Stimulated activated CD4-positive, alpha-beta T cell treated with anti-CD3 and anti-CD28 coated beads, Interleukin-1b, Interleukin-23, amount 100 ng/mL, for 24 hours (primary cell): ENCODE data around the gene FPR3.
A peak's percentile ranks its signal among the peaks of the same experiment; 100 is the strongest.
"Not testable (repeated sequence)": the region's sequence is repeated elsewhere in the genome, so short reads cannot be mapped to it uniquely, and the experiment has no call there.

Experiments used
- DNase-seq, 4 experiments: peaks; one replicate each; pipeline ENCODE4 v3.0.0-alpha.2; 2020; ENCODE audit warnings: low read depth in 4 of 4, low spot score in 1 of 4

FPR3 gene

DNA sequence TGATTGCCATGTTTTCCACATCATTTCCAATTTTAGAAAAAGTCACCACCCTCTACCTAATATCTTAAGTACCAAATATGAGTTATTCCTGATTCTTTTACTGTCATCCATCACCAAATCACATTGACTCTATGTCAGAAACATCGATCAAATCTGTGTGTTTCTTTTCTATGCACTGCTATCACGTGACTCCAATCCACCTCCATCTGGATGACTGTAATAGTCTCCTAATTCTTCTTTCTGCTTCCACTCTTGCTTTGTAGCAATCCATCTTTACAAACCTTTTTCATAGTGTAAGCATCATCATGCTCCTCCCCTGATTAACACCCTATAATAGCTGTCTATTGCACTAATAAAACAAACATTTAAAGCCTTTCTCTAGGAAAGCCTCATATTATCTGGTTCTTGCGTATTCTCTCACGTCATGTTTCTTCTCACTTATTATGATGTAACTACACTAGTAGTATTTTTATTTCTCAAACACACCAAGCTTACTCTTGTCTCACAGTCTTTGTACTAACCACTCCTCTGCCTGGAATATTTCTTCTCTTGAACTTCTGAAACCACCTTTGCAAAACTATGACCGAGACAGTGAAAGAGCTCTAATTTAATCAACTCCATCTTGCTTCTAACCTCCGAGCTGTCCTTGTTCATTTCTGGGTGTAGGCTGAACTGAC, 10.7 kb upstream of the FPR3 start:
- no peak for DNase-seq

DNA sequence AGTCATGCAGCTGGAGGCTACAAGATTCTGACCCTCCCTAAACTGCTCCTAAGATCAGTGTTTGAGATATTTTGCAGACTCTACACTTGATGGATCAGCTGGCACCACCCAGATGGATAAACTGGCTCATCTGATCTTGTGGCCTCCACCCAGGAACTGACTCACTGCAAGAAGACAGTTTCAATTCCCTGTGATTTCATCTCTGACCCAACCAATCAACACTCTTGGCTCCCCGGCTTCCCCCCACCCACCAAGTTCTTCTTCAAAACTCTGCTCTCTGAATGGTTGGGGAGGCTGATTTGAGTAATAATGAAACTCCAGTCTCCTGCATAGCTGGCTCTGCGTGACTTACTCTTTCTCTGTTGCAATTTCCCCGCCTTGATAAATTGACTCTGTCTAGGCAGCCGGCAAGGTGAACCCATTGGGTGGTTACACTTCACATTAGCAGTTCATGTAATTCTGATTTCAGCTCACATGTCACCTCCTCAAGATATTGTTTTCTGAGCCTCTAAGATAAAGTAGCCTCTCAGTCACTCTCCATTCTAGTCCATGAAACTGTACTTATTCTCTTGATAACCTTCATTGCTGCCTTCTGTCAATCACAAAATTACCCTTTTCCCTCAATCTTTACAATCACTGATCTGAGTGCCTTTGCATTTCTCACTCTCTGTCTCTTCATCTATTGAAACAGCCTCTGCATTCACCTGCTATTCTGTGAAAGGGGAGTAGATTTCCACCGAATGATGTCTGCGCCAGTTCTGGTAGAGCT, 9.9 kb upstream of the FPR3 start:
- DNase-seq: peak; percentile 5 to 45 (median 28)

DNA sequence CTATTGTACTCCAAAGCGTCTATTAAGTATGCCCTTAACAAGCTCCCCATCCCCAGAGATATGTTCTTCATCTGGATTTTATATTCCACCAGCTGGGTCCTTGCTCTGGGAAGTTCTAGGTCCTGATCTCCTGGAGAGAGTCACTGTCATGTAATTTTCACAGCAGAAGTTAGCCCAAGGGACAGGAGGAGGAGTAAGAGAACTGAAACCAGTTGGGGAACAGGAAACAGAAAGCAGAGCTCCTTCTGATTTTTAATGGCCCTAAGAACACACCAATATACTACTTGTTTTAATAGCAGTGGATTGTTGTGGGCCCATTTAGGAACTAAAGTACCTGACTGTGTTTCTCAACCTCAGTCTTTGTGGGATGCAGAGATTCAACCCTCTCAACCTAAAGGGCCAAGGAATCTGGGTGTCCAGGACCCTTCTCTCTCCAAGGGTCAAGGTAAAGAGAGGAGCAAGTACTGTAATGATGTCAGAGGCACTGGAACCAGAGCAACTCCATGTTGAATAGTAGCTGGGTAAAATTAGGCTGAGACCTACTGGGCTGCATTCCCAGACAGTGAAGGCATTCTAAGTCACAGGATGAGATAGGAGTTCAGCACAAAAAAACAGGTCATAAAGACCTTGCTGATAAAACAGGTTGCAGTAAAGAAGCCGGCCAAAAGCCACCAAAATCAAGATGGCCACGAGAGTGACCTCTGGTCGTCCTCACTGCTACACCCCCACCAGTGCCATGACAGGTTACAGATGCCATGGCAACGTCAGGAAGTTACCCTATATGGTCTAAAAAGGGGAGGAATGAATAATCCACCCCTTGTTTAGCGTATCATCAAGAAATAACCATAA, 8.1 kb upstream of the FPR3 start:
- DNase-seq: no peak

DNA sequence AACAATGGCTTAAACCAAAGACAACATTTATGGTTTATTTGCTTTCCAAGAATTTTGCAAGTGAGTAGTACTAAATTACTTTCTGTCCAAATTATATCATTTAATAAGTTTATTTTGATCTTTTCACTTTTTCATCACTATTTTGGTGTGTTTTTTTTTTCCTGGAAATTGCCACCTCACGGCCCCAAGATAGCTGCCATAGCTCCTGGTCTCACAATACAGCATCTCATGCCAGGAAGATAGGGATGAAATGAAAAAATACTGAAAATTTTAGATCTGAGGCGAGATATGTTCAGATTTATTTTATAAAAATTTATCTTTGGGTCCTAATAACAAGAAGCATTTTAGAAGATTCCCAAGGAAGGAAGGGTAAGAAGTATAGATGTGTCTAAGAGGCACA, 6.9 kb upstream of the FPR3 start:
- no peak for DNase-seq

DNA sequence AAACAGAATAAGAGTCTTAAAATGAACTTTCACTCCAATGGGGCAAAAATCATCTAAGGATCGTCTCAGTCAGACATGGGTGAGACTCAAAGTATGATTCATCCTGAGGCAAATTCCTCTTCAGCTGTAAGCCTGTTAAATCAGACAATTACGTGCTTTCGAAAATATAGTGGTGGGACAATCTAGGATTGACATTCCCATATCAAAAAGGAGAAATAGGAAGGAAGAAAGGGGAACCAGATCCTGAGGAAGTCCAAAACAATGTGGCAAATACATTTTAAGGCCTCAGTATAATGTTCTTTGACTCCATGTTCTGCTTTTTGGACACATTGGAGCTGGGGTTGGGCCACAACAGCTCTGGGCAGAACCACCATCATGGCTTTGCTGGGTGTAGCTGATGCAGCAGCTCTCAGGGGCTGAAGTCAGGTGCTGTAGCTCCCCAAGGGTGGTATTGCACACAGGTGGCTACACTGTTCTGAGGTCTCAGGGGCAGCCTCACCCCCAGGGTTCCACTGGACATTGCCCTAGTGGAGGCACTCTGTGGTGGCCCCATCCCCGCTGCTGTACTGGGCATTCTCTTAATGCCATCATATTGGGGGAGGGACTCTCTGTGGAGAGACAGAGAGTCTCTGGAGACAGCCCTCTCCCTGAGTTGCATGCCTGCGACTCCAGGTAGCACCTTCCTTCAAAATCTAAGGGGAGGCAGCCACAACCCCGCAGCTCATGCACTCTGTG, 5.7 kb upstream of the FPR3 start:
- DNase-seq: no peak

DNA sequence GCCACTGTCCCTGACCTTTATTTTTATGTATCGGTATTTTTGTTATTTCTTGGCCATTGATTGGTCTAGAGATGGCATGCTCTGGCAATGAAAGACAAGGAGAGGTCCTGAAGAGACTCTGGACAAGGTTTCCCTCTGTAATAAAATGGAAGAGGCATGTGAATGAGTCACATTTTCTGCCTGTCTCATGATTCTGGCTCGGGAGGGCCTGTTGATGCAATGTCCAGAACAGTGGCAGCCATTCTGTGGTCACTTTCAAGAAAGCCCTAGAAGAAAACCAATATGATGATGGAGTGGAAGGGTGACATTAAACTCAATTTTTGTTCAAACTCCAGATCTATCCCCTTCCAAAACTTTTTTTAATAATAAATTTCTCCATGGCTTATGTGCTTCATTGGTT, 2.0 kb upstream of the FPR3 start:
- no peak for DNase-seq

- no peak for DNase-seq
Observed at GRCh38 chr19:51793994-51794393, 963 bp upstream of the FPR3 start.

DNA sequence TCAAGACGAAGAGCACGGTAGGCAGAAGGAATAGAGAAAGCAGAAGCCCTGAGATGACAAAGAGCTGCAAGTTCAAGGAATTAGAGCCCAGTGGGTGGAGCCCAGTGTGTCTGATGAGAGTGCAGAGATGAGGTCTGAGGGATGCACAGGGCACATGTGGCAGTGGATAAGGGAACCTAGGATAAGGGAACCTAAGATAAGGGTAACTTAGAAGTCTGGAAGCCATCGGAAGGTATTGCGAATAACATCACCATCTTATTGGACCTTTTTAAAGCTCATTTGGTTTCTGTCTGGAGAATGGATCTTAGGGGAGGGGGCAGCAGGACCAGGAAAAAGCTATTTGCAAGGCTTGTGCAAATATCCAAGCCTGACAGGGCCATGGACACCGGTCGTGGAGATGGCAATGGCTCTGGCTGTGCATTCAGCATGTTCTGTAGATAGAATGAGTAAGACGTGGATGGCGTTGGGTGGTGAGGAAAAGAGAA, 1.3 kb downstream of the FPR3 start:
- DNase-seq: no peak

GRCh38 chr19:51797480-51797879, 2.5 kb downstream of the FPR3 start:
- DNase-seq: no peak

GRCh38 chr19:51798062-51798461, 3.1 kb downstream of the FPR3 start:
- no peak for DNase-seq

DNA sequence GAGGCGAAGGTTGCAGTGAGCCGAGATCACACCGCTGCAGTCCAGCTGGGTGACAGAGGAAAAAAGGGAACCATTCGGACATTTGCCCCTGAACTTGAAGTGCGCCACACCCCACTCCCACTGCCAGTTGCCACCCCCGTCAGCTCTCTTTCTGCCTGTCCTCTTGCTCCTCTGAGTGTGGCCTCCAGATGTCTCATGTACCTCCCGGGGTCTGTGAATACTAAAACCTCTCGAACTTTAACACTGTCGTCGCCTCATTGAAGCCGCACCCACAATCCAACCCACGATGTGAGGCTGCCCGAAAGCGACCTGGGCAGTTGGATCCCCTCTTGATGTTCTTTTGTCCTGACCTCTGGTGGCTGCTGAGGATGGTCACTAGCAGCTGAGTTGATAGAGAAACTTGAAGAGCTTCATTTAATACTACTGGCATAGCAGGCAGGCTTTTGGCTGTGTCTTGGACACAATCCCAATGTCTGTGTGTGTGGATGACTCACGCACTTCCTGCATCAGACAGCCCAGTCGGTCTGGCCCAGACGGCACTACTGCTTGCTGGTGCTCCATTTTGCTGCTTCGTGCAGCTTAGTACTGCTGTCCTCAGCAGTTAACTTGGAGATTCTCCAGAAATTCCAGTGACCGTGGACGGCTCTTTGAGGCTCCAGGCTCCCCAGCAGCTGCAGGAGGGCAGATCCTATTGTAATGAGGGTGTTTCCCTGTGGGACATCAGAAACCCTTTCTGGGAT, 4.2 kb downstream of the FPR3 start:
- DNase-seq: no peak

DNA sequence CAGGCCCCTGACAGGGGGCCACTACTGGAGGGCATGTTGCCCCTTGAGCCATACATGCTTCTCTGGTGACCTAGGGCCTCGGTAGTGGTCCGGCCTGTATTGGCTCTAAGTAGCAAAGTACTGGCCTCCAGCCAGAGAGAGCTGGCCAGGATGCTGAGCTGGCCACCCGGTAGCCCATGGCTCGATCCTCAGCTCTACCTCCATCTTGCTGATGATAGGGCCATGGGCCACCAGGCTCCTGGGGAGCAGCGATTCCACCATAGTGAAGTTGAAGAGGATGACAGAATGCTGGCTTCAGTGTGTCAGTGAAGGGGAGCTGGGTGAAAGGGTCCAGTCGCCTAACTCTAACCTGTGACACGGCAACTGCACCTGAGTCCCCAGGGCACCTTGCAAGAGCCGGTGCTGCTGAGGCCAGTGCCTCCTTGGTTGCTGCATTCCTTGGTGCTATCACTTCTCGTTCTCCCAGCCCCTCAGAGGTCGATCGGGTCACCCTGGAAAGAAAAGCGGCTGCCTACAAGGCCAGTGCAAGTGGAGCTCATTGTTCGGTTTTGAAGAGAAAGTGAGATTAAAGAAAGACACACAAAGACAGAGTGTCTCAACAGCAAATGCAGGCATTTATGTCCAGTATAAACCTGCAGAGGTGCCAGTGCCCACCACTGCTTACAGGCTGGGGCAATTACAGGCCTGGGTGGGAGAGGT, 5.0 kb downstream of the FPR3 start:
- DNase-seq: no peak

DNA sequence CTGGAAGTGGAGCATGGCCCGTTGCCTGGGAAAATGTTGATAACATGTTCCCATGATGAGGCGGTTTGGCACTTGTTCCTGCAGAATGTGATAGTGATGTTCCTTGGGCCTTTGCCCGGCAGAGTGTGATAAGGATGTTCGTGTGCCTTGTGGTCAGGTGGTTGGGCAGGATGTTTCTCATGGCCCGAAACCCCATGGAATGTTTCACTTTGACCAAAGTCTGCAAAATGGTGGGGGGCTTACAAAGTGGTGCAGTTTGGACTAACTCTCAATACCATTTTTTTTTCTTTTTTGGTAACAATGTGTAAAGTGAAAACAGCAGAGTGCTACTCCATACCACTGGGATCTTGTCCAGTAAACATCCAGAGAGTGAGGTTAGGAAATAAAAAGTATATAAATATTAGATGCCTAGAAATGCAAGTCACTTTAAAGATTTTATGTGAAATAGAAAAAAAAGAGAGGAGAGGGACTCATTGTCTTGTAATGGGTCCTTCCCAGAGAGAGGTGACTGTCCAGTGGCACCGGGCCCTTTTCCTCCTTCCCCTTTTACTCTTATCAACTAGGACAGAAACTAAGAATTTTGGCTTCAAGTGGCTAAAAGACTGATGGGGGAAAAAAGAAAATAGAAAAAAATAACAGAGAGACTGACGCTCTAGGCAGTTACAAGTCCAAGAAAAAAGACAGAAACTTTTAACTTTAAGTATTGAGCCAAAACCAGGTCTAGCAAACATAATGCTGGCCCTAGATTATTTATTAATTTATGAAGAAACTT, 5.7 kb downstream of the FPR3 start:
- no peak for DNase-seq

GRCh38 chr19:51802775-51803174, 7.8 kb downstream of the FPR3 start:
- DNase-seq: no peak

- no peak for DNase-seq
Observed at GRCh38 chr19:51803519-51803918, 8.6 kb downstream of the FPR3 start.

GRCh38 chr19:51803967-51804366, 9.0 kb downstream of the FPR3 start:
- DNase-seq: no peak

DNA sequence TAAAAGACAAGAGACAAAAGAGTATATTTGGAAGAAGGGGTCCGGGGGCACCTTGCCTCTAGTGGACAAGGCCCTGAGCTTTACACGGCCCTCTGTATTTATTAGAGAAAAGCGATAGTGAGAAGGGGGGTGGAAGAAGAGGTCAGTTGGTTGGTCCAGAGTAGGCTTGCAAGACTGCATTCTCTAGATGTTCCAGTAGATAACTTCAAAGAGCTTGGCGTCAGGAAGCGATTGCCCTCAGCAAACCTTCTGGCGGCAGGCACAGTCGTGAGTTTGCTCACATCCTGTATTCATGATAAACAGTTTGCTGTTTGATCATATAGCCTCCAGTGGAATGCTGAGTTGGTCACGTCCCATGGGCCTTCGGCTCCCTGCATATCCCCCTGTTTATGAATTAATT, 9.8 kb downstream of the FPR3 start:
- not testable (repeated sequence) for DNase-seq

GRCh38 chr19:51805396-51805795, 10.4 kb downstream of the FPR3 start:
- not testable (repeated sequence) for DNase-seq

DNA sequence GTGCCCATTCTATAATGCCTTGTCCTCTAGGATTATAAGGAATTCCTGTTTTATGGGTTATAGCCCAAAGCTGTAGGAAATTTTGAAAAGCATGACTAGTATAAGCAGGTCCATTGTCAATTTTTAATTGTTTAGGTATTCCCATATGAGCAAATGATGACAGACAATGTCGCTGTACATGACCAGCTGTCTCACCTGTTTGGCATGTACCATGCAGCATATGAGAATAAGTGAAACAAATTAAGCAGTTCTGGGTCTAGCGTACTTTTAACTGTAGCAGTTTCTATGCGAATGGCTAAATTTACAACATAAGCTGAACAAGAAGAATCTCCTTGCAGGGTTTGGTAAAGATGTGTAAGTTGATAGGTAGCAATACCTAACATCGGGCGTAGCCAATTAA, 11.6 kb downstream of the FPR3 start:
- DNase-seq: not testable (repeated sequence)
